ENCODE results near the gene IL1RL1. TPM values are rescaled to one million over a fixed set of nuclear protein-coding genes. Genes with fewer than 3 reads are reported as not detected.
A peak's percentile ranks its signal among the peaks of the same experiment; 100 is the strongest.

The IL1RL1 gene
- total RNA-seq, 1 donor: under 0.01 TPM

GRCh38 chr2:102355526-102356380 lies 44.4 kb downstream of the IL1RL1 start, which contains the start of gene IL18R1:
Gene IL18R1 (plus strand): TSS chr2:102355796. CDS start chr2:102362661, 6,865 bp downstream.
- Histone ChIP-seq H3K27ac (ENCODE audit: low read depth, low read length) (no peak within 1 kb of the TSS), H3K4me3 (ENCODE audit: insufficient read depth, low read length) (peak within 1 kb of the TSS; percentile 79), H3K4me1 (ENCODE audit: insufficient read depth, low read length) (peaks cover 3% of the 10 kb centered on the region), H3K9me3 (ENCODE audit: low read depth, low read length) (no peaks in the 10 kb centered on the region), H4K20me1 (ENCODE audit: insufficient read depth, low read length) (no peaks in the 10 kb centered on the region), H3K27me3 (ENCODE audit: insufficient read depth, low read length) (no peaks in the 10 kb centered on the region), H3K4me2 (ENCODE audit: insufficient read depth, low read length) (peak within 1 kb of the TSS; percentile 93), H3K36me3 (ENCODE audit: insufficient read depth, low read length) (no peaks in the 10 kb centered on the region), H2AFZ (ENCODE audit: low read length) (peak within 1 kb of the TSS; percentile 89), H3K79me2 (ENCODE audit: insufficient read depth, low read length) (no peaks in the 10 kb centered on the region)
- TF ChIP-seq, protein P1, sequence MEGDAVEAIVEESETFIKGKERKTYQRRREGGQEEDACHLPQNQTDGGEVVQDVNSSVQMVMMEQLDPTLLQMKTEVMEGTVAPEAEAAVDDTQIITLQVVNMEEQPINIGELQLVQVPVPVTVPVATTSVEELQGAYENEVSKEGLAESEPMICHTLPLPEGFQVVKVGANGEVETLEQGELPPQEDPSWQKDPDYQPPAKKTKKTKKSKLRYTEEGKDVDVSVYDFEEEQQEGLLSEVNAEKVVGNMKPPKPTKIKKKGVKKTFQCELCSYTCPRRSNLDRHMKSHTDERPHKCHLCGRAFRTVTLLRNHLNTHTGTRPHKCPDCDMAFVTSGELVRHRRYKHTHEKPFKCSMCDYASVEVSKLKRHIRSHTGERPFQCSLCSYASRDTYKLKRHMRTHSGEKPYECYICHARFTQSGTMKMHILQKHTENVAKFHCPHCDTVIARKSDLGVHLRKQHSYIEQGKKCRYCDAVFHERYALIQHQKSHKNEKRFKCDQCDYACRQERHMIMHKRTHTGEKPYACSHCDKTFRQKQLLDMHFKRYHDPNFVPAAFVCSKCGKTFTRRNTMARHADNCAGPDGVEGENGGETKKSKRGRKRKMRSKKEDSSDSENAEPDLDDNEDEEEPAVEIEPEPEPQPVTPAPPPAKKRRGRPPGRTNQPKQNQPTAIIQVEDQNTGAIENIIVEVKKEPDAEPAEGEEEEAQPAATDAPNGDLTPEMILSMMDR (IDR thresholded peaks at IDR 0.05; ENCODE audit: extremely low read depth, low read depth, low read length): peak; percentile 64
- DNase-seq (ENCODE audit: insufficient read length, low spot score, missing footprints): peak; percentile 95

DNA sequence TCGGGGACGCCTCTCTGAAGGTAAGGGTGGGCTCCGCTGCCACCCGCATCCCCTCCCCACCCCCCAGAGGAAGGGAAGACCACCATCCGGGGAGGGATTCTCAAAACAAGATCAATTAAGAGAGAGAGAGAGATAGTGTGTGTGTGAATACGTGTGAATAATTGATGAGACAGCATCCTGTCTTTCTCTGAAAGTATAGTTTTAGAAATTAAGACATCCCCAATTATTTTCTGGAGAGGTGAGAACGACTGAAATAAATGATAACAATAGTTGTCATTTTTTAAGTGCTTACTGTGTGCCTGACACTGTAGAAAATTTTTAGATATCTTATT lies 45.0 kb downstream of the IL1RL1 start:
- no peak for DNase-seq (ENCODE audit: insufficient read length, low spot score, missing footprints)
- TF ChIP-seq, protein P1 (IDR thresholded peaks at IDR 0.05; ENCODE audit: extremely low read depth, low read depth, low read length): no peak
- Histone ChIP-seq H3K27me3 (ENCODE audit: insufficient read depth, low read length) (no peaks in the 10 kb centered on the region), H3K27ac (ENCODE audit: low read depth, low read length) (no peak overlapping the region), H3K4me3 (ENCODE audit: insufficient read depth, low read length) (peak overlapping the region; percentile 79), H3K4me1 (ENCODE audit: insufficient read depth, low read length) (peaks cover 3% of the 10 kb centered on the region), H3K9me3 (ENCODE audit: low read depth, low read length) (no peaks in the 10 kb centered on the region), H2AFZ (ENCODE audit: low read length) (peak overlapping the region; percentile 89), H3K4me2 (ENCODE audit: insufficient read depth, low read length) (peak overlapping the region; percentile 93), H3K36me3 (ENCODE audit: insufficient read depth, low read length) (no peaks in the 10 kb centered on the region), H3K79me2 (ENCODE audit: insufficient read depth, low read length) (no peaks in the 10 kb centered on the region), H4K20me1 (ENCODE audit: insufficient read depth, low read length) (no peaks in the 10 kb centered on the region)

DNA sequence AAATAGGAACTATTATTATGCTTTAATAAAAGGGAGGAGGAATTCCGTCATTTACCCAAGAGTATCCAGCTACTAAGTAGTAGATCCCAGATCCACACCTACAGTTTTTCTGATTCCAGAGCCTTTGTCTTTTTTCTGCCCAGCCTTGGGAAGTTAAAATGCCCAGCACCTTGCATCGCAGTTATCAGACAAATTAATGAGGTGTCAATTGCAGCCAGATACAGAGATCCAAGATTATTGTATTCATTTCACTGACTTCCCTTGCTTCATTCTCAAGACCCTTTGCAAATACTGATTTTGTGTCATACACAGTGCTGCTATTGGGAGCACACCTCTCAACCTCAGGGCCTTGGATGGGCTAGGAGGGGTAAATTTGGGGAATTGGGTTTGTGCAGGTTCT lies 45.4 kb downstream of the IL1RL1 start:
- peaks cover 3% of the 10 kb centered on the region for H3K4me1 ChIP-seq (ENCODE audit: insufficient read depth, low read length)
- no peaks in the 10 kb centered on the region for H3K9me3 ChIP-seq (ENCODE audit: low read depth, low read length)
- no peaks in the 10 kb centered on the region for H3K36me3 ChIP-seq (ENCODE audit: insufficient read depth, low read length)
- H3K4me2 ChIP-seq (ENCODE audit: insufficient read depth, low read length): no peak overlapping the region
- H3K27ac ChIP-seq (ENCODE audit: low read depth, low read length): no peak overlapping the region
- DNase-seq (ENCODE audit: insufficient read length, low spot score, missing footprints): no peak
- no peaks in the 10 kb centered on the region for H3K27me3 ChIP-seq (ENCODE audit: insufficient read depth, low read length)
- H3K79me2 ChIP-seq (ENCODE audit: insufficient read depth, low read length): no peaks in the 10 kb centered on the region
- no peak overlapping the region for H3K4me3 ChIP-seq (ENCODE audit: insufficient read depth, low read length)
- TF ChIP-seq, protein P1 (IDR thresholded peaks at IDR 0.05; ENCODE audit: extremely low read depth, low read depth, low read length): no peak
- H4K20me1 ChIP-seq (ENCODE audit: insufficient read depth, low read length): no peaks in the 10 kb centered on the region
- no peak overlapping the region for H2AFZ ChIP-seq (ENCODE audit: low read length)

- peaks cover 3% of the 10 kb centered on the region for H3K4me1 ChIP-seq (ENCODE audit: insufficient read depth, low read length)
- no peaks in the 10 kb centered on the region for H3K27me3 ChIP-seq (ENCODE audit: insufficient read depth, low read length)
- no peaks in the 10 kb centered on the region for H3K36me3 ChIP-seq (ENCODE audit: insufficient read depth, low read length)
- no peak overlapping the region for H3K4me3 ChIP-seq (ENCODE audit: insufficient read depth, low read length)
- no peaks in the 10 kb centered on the region for H3K79me2 ChIP-seq (ENCODE audit: insufficient read depth, low read length)
- TF ChIP-seq, protein P1 (IDR thresholded peaks at IDR 0.05; ENCODE audit: extremely low read depth, low read depth, low read length): no peak
- no peaks in the 10 kb centered on the region for H3K9me3 ChIP-seq (ENCODE audit: low read depth, low read length)
- no peaks in the 10 kb centered on the region for H4K20me1 ChIP-seq (ENCODE audit: insufficient read depth, low read length)
- no peak overlapping the region for H2AFZ ChIP-seq (ENCODE audit: low read length)
- H3K27ac ChIP-seq (ENCODE audit: low read depth, low read length): no peak overlapping the region
- no peak overlapping the region for H3K4me2 ChIP-seq (ENCODE audit: insufficient read depth, low read length)
- DNase-seq (ENCODE audit: insufficient read length, low spot score, missing footprints): no peak
Measured at GRCh38 chr2:102357937-102358336, 46.6 kb downstream of the IL1RL1 start.

Measured in osteoblast (primary cell).